GM12801 (cell line): ENCODE data around the gene TRMT5.

Experiments
- TF ChIP-seq, protein P1 (sequence below): IDR thresholded peaks from one replicate; pipeline ENCODE4 v1.5.1; 2011; ENCODE audit warnings: control low read depth; ENCODE audit not compliant: insufficient read length; ENCODE audit errors: extremely low read depth

TRMT5 gene, protein sequence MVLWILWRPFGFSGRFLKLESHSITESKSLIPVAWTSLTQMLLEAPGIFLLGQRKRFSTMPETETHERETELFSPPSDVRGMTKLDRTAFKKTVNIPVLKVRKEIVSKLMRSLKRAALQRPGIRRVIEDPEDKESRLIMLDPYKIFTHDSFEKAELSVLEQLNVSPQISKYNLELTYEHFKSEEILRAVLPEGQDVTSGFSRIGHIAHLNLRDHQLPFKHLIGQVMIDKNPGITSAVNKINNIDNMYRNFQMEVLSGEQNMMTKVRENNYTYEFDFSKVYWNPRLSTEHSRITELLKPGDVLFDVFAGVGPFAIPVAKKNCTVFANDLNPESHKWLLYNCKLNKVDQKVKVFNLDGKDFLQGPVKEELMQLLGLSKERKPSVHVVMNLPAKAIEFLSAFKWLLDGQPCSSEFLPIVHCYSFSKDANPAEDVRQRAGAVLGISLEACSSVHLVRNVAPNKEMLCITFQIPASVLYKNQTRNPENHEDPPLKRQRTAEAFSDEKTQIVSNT

DNA sequence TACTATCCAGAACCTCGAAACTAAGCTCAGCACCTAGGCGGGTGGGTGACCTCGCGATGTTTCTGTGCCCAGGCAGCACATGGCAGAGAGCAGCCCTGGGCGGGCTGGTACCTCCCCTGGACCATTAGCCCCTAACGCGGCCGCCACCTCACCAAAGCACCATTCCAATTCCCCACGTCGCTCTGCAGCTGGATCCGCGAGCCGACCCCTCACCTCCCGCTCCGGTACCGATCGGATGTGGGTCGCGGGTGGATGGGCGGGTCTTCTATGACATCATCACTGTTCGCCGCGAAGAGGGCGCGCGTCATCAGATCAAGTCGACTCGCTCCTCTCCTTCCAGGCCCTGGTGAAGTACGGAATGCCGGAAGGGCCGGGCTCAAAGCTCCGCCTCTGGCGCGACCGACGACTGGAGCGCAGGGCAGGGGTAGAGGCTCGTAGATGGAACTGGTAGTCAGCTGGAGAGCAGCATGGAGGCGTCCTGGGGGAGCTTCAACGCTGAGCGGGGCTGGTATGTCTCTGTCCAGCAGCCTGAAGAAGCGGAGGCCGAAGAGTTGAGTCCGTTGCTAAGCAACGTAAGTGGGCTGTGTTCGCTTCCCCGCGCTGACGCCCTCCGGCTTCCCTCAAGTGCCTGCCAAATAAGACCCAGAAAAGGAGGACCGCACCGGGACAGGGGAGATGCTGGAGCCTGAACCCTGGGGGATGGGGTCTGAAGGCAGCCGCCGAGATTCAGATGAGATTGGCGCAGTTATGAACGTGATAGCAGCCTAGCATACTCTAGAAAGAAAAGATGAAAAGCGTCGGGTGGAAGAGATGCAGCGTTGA is at the start of gene TRMT5, which contains the start of gene SLC38A6:
Gene TRMT5 (minus strand): TSS at position 269 of the 822 bp plus-strand sequence. CDS start 106 bp downstream, at position 163.
Gene SLC38A6 (plus strand): TSS at position 435 of the 822 bp plus-strand sequence. CDS start 33 bp downstream, at position 468.
- TF ChIP-seq, protein P1, sequence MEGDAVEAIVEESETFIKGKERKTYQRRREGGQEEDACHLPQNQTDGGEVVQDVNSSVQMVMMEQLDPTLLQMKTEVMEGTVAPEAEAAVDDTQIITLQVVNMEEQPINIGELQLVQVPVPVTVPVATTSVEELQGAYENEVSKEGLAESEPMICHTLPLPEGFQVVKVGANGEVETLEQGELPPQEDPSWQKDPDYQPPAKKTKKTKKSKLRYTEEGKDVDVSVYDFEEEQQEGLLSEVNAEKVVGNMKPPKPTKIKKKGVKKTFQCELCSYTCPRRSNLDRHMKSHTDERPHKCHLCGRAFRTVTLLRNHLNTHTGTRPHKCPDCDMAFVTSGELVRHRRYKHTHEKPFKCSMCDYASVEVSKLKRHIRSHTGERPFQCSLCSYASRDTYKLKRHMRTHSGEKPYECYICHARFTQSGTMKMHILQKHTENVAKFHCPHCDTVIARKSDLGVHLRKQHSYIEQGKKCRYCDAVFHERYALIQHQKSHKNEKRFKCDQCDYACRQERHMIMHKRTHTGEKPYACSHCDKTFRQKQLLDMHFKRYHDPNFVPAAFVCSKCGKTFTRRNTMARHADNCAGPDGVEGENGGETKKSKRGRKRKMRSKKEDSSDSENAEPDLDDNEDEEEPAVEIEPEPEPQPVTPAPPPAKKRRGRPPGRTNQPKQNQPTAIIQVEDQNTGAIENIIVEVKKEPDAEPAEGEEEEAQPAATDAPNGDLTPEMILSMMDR, result no peak

DNA sequence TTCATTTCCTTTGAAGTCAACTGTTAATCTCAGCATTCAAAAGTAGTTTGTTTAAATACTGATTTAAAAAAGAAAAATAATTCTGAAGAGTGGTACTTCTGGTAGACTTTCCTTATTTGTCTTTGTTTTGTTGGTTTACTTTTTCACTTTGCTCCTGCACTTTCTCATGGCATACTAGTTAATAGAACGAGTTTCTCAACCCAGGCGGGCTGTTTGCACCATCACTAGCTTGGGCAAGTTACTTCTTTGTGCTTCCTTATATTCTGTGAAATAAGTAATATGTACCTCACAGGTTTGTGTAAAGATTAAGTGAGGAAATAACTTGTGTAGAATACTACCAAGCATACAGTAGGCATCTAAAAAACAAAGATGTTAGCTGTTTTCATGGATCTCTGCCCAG is 45.6 kb upstream of the TRMT5 start:
- TF ChIP-seq, protein P1, result no peak

DNA sequence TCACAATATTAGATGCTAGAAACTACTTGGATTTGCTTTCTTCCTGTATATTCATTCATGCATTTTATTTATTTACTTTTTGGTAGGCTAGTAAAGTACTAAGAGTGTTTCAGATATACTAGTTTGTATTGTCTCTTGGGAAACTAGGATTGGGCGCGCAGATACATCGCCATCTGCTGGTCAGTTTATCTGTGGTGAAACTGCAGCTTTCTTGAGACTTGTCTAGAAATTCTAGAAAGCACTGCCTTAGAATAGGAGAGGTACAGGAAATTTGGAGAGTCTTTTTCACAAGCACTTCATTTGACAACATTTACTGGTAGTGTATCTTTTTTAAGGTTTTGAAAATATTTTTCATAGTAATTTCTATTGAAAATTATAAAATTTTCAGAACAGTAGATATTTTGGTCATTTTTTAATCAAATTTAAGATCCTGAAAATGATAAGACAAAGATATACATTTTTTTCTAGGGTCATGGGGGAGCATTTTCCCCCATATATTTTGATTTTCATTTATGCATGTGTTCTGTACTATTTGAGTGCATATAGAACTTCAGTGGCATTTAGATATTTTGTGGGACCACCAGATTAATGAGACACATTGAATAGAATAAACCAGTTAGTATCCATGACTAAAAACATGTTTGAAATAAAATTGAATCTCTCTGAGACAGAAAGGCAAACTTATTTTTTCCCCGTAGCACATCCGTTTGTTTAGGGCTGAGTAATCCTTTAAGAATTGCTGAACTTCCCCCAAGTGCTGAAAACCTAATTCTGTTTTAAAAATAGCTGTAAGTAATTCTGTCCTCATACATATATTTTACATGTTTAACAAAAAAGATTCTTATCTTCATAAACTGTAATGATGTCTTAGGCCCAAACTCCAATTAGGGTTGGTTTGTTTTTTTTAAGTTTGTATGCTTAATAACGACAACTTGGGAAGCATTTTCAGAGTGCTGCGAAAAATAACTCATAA is 44.7 kb upstream of the TRMT5 start:
- TF ChIP-seq, protein P1, result no peak

DNA sequence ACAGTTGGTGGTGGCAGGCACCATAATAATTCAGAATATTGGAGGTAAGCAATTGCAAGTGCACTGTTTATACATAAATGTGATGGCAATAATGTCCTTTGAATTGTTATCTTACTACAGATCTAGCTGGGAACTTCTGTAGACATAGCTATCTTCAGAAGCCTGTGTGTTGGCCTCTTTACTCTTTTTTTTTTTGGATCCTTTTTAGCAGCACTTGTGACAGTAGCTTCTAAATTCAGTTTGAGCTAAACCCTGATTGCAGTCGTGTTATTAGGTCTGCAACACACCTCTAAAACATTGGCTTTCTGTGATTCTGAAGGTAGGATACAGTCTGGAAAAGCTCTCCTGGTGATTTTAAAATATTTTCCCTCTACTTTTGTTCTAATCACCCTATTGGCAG is 38.7 kb upstream of the TRMT5 start:
- TF ChIP-seq, protein P1, result no peak

DNA sequence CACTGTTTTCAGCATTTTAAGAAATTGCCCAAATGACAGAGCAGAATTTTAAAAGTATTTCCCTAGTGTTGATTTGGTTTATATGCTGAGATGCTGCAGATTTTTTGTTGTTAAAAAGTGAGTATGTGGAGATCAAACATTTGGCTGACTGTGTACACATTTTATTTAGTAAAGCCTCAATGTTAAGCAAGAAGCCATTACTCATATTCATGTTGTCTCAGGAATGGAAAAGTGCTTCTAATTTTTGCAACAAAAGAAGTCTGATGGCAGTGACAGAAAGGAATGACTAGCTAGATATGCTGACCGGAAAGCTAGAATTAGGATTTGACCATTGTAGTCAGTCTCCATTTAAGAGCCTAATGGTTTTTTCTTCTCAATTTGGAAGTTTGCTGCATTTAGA is 22.7 kb upstream of the TRMT5 start:
- TF ChIP-seq, protein P1, result no peak

DNA sequence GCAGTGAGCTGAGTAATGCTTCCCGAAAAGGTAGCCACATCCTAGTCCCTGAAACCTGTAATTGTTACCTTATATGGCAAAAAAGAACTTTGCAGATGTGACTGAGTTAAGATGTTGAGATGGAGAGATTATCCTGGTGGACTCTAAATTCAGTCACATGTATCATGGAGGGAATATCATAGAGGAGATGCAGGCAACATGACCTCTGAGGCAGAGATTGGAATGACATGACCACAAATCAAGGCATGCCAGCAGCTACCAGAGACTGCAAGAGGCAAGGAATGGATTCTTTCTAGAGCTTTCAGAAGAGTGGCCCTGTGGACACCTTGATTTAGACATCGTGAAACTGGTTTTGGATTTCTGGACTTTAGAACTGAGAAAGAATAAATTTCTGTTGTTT is 18.7 kb upstream of the TRMT5 start:
- TF ChIP-seq, protein P1, result no peak
